IMR-90 (cell line): ENCODE data around the gene DIPK1B. TPM values are rescaled to one million over a fixed set of nuclear protein-coding genes. Genes with fewer than 3 reads are reported as not detected.

Experiments used
- ATAC-seq: fragments of 200-7000 bp; cut with Tn5 transposase; 2 replicates; pipeline ENCODE4 v1.9.1; 2020; ENCODE audit warnings: low read depth, mild to moderate bottlenecking, moderate library complexity
- BruUV-seq: library from RNA; stranded (reverse); fragments of 400-500 nt; replicated peaks from 2 replicates; lab custom pipeline; 2021; lab: Mats Ljungman, UMichigan
- CTCF ChIA-PET: fragments of 300-600 bp; formaldehyde crosslinking; extraction: SDS; loops from one replicate; lab custom pipeline; 2021; ENCODE audit warnings: antibody characterized with exemption; lab: Yijun Ruan, JAX
- POLR2A ChIA-PET: fragments of 300-600 bp; sonication (Branson Sonifier 250); formaldehyde crosslinking; loops from one replicate; lab custom pipeline; 2022; ENCODE audit warnings: antibody characterized with exemption; ENCODE audit not compliant: unreplicated experiment; lab: Charles Lee
- DNase-seq: peaks from one replicate; pipeline ENCODE4 v3.0.0; 2013
- H2AFZ ChIP-seq: replicated peaks from 2 replicates; pipeline ENCODE3; 2013; ENCODE audit warnings: low read length, mild to moderate bottlenecking; ENCODE audit not compliant: poor library complexity
- H2AK5ac ChIP-seq: 2 replicates; pipeline ENCODE4 v1.6.1; 2013; ENCODE audit warnings: low read depth, low read length, inconsistent platforms
- H2AK9ac ChIP-seq: replicated peaks from 2 replicates; pipeline ENCODE3; 2013; ENCODE audit warnings: mild to moderate bottlenecking, low read depth, low read length, moderate library complexity; ENCODE audit not compliant: poor library complexity
- H2BK120ac ChIP-seq: 2 replicates; pipeline ENCODE4 v1.6.1; 2013; ENCODE audit warnings: low read depth, low read length, inconsistent platforms
- H2BK15ac ChIP-seq: 3 replicates; pipeline ENCODE4 v1.6.1; 2013; ENCODE audit warnings: low read depth, low read length, inconsistent platforms
- H2BK20ac ChIP-seq: 2 replicates; pipeline ENCODE4 v1.6.1; 2013; ENCODE audit warnings: low read depth, mild to moderate bottlenecking, inconsistent platforms, low read length, moderate library complexity
- H2BK5ac ChIP-seq: 2 replicates; pipeline ENCODE4 v1.6.1; 2013; ENCODE audit warnings: mild to moderate bottlenecking, low read depth, low read length, inconsistent platforms; ENCODE audit not compliant: poor library complexity, severe bottlenecking
- H3K14ac ChIP-seq: replicated peaks from 2 replicates; pipeline ENCODE4 v1.6.1; 2013; ENCODE audit warnings: low read depth, low read length, inconsistent platforms
- H3K18ac ChIP-seq: 2 replicates; pipeline ENCODE4 v1.6.1; 2013; ENCODE audit warnings: low read depth, low read length, control low read depth
- H3K23ac ChIP-seq: 2 replicates; pipeline ENCODE4 v1.6.1; 2013; ENCODE audit warnings: low read depth, low read length, inconsistent platforms
- H3K27ac ChIP-seq: 2 replicates; pipeline ENCODE4 v1.5.1; 2013; ENCODE audit warnings: mild to moderate bottlenecking, control low read depth, low read length; ENCODE audit not compliant: insufficient read depth
- H3K27me3 ChIP-seq: 2 replicates; pipeline ENCODE4 v1.6.1; 2013; ENCODE audit warnings: low read length; ENCODE audit not compliant: control insufficient read depth, insufficient read depth
- H3K36me3 ChIP-seq: 2 replicates; pipeline ENCODE4 v1.6.1; 2013; ENCODE audit warnings: low read length, mixed read lengths; ENCODE audit not compliant: control insufficient read depth, insufficient read depth
- H3K4ac ChIP-seq: 2 replicates; pipeline ENCODE4 v1.6.1; 2013; ENCODE audit warnings: low read depth, low read length, inconsistent platforms
- H3K4me1 ChIP-seq: 2 replicates; pipeline ENCODE4 v1.6.1; 2013; ENCODE audit warnings: low read length, mixed read lengths; ENCODE audit not compliant: control insufficient read depth, insufficient read depth
- H3K4me2 ChIP-seq: 2 replicates; pipeline ENCODE4 v1.6.1; 2013; ENCODE audit warnings: low read depth, mild to moderate bottlenecking, control low read depth, low read length, moderate library complexity
- H3K4me3 ChIP-seq: 2 replicates; pipeline ENCODE4 v1.5.1; 2013; ENCODE audit warnings: low read depth, mild to moderate bottlenecking, control low read depth, low read length, moderate library complexity; ENCODE audit not compliant: insufficient read depth
- H3K56ac ChIP-seq: 2 replicates; pipeline ENCODE4 v1.6.1; 2013; ENCODE audit warnings: low read length, inconsistent platforms; ENCODE audit not compliant: insufficient read depth; ENCODE audit errors: extremely low read depth
- H3K79me1 ChIP-seq, 2 experiments: 2 replicates each; pipeline ENCODE4 v1.6.1; 2013; ENCODE audit warnings: low read length in 2 of 2, inconsistent platforms in 1 of 2, low read depth in 1 of 2
- H3K9ac ChIP-seq: 2 replicates; pipeline ENCODE4 v1.6.1; 2013; ENCODE audit warnings: low read depth, low read length, control low read depth
- H3K9me1 ChIP-seq: 2 replicates; pipeline ENCODE4 v1.6.1; 2013; ENCODE audit warnings: low read length, inconsistent platforms; ENCODE audit not compliant: insufficient read depth
- H3K9me3 ChIP-seq: 2 replicates; pipeline ENCODE4 v1.6.1; 2013; ENCODE audit warnings: low read length; ENCODE audit not compliant: control insufficient read depth, insufficient read depth
- H4K20me1 ChIP-seq: 2 replicates; pipeline ENCODE4 v1.6.1; 2013; ENCODE audit warnings: low read length, inconsistent platforms; ENCODE audit not compliant: insufficient read depth
- H4K5ac ChIP-seq: 2 replicates; pipeline ENCODE4 v1.6.1; 2013; ENCODE audit warnings: mild to moderate bottlenecking, low read depth, low read length, control low read depth
- H4K8ac ChIP-seq, 2 experiments: 2 replicates each; pipeline ENCODE4 v1.6.1; 2013; ENCODE audit warnings: low read depth in 2 of 2, low read length in 2 of 2, control low read depth in 1 of 2, inconsistent platforms in 1 of 2
- H4K91ac ChIP-seq: 2 replicates; pipeline ENCODE4 v1.6.1; 2013; ENCODE audit warnings: low read depth, low read length, inconsistent platforms; ENCODE audit not compliant: insufficient read depth
- BHLHE40 ChIP-seq: fragments of 150-350 bp; IDR thresholded peaks from 2 replicates; pipeline ENCODE4 v1.6.1; 2016; ENCODE audit warnings: mild to moderate bottlenecking, low read depth, low read length
- CEBPB ChIP-seq: IDR thresholded peaks from 2 replicates; pipeline ENCODE4 v1.6.1; 2012; ENCODE audit warnings: low read depth, low read length, improper control_type of control experiment
- CHD1 ChIP-seq: IDR thresholded peaks from 2 replicates; pipeline ENCODE4 v1.6.1; 2012; ENCODE audit warnings: low read depth, low read length, improper control_type of control experiment
- CTCF ChIP-seq: conservative IDR thresholded peaks from 2 replicates; pipeline ENCODE4 v1.5.1; 2012; ENCODE audit warnings: mild to moderate bottlenecking, low read depth, low read length, improper control_type of control experiment
- ELK1 ChIP-seq: fragments of 150-350 bp; IDR thresholded peaks from 2 replicates; pipeline ENCODE4 v1.6.1; 2016; ENCODE audit warnings: low read depth, mild to moderate bottlenecking, low read length, moderate library complexity, borderline replicate concordance
- MAFK ChIP-seq: IDR thresholded peaks from 2 replicates; pipeline ENCODE4 v1.6.1; 2012; ENCODE audit warnings: low read depth, low read length, improper control_type of control experiment
- MAZ ChIP-seq: IDR thresholded peaks from 2 replicates; pipeline ENCODE4 v1.6.1; 2012; ENCODE audit warnings: low read depth, mild to moderate bottlenecking, low read length, improper control_type of control experiment, moderate library complexity, borderline replicate concordance
- MXI1 ChIP-seq: IDR thresholded peaks from 2 replicates; pipeline ENCODE4 v1.6.1; 2012; ENCODE audit warnings: low read depth, mild to moderate bottlenecking, low read length, moderate library complexity, borderline replicate concordance
- NFE2L2 ChIP-seq: fragments of 150-350 bp; IDR thresholded peaks from 2 replicates; pipeline ENCODE4 v1.6.1; 2016; ENCODE audit warnings: low read depth, mild to moderate bottlenecking, low read length
- POLR2A ChIP-seq: IDR thresholded peaks from 2 replicates; pipeline ENCODE4 v1.6.1; 2012; ENCODE audit warnings: mild to moderate bottlenecking, low read depth, low read length
- RAD21 ChIP-seq: IDR thresholded peaks from 2 replicates; pipeline ENCODE4 v1.6.1; 2012; ENCODE audit warnings: low read length, improper control_type of control experiment
- RCOR1 ChIP-seq: IDR thresholded peaks from 2 replicates; pipeline ENCODE4 v1.6.1; 2012; ENCODE audit warnings: mild to moderate bottlenecking, low read length, improper control_type of control experiment; ENCODE audit not compliant: insufficient replicate concordance
- RFX5 ChIP-seq: IDR thresholded peaks from 2 replicates; pipeline ENCODE4 v1.8.0; 2012; ENCODE audit warnings: low read depth, mild to moderate bottlenecking, low read length, moderate library complexity
- SMC3 ChIP-seq: fragments of 150-350 bp; IDR thresholded peaks from 2 replicates; pipeline ENCODE4 v1.6.1; 2016; ENCODE audit warnings: low read depth, mild to moderate bottlenecking, antibody characterized with exemption, low read length, moderate library complexity
- WGBS, 2 experiments: methylation state at CpG; one replicate each; pipeline versions ENCODE4 v1.1.5 to v1.1.7; 2013; ENCODE audit warnings: missing lambda C conversion rate in 2 of 2; ENCODE audit not compliant: insufficient read length in 1 of 2; ENCODE audit errors: extremely low coverage in 2 of 2; 5-methylcytosine and 5-hydroxymethylcytosine counted together
- dilution Hi-C: fragments of 300-500 bp; cut with HindIII; formaldehyde crosslinking; loops from one replicate; pipeline ENCODE4 v1.14.3; 2018; ENCODE audit warnings: low sequenced_read_pairs; ENCODE audit not compliant: unreplicated experiment
- in situ Hi-C: fragments of 300-500 bp; cut with MboI; formaldehyde crosslinking; loops from 3 replicates; pipeline ENCODE4 v1.14.3; 2019; ENCODE audit warnings: low sequenced_read_pairs, inconsistent platforms, mixed read lengths
- intact Hi-C: fragments of 100-400 bp; cut with micrococcal nuclease; formaldehyde crosslinking; loops from 2 replicates; pipeline ENCODE4 v1.10.0; 2022
- polyA plus RNA-seq, 3 experiments: library from polyadenylated mRNA; depleted of rRNA; stranded (reverse); fragments of >200 nt; gene quantifications; 2 replicates each; pipeline ENCODE4 v1.2.3, GENCODE V29; 2012; ENCODE audit warnings: low replicate concordance in 1 of 3
- total RNA-seq: library from RNA; depleted of rRNA; stranded (reverse); fragments of >200 nt; gene quantifications from 2 replicates; pipeline ENCODE4 v1.2.3, GENCODE V29; 2012
- TF ChIP-seq, protein P1 (sequence below): fragments of 150-350 bp; IDR thresholded peaks from 2 replicates; pipeline ENCODE4 v1.6.1; 2017; ENCODE audit warnings: mild to moderate bottlenecking, antibody characterized with exemption, low read length, low read depth

DIPK1B gene
- total and polyA plus RNA-seq, 2 of the 4 experiments (the other 2 are of a cell fraction) = 3.4 to 7.1 TPM

GRCh38 chr9:136765041-136765440, 52.7 kb downstream of the DIPK1B start:
- dilution Hi-C loops (no loop called here), in situ Hi-C loops (no loop called here), intact Hi-C loops (no loop called here)
- H4K91ac ChIP-seq = no peak overlapping the region
- H3K27me3 ChIP-seq = peaks cover 7% of the 10 kb centered on the region
- ChIA-PET POLR2A (no interaction called here), CTCF (no interaction called here)
- ATAC-seq (no peak), DNase-seq (no peak)
- no peak overlapping the region for H2BK20ac ChIP-seq
- no peak overlapping the region for H3K23ac ChIP-seq
- no peak overlapping the region for H4K5ac ChIP-seq
- H3K9me1 ChIP-seq = no peaks in the 10 kb centered on the region
- H3K36me3 ChIP-seq = no peaks in the 10 kb centered on the region
- H3K14ac ChIP-seq = no peak overlapping the region
- no peak overlapping the region for H3K4me3 ChIP-seq
- H2BK15ac ChIP-seq = no peak overlapping the region
- H3K79me1 ChIP-seq = no peaks in the 10 kb centered on the region
- no peak overlapping the region for H4K8ac ChIP-seq
- H2AK9ac ChIP-seq = no peak overlapping the region
- no peak overlapping the region for H2AK5ac ChIP-seq
- no peaks in the 10 kb centered on the region for H3K9me3 ChIP-seq
- WGBS, 2 experiments = 98% methylated on average over 8 of the region's 14 CpGs; no CpG with 5 or more reads in 1 of the 2 experiments
- H3K4ac ChIP-seq = no peak overlapping the region
- no peak overlapping the region for H3K18ac ChIP-seq
- H2BK5ac ChIP-seq = no peak overlapping the region
- H2BK120ac ChIP-seq = no peak overlapping the region
- H3K9ac ChIP-seq = no peak overlapping the region
- no peak for TF ChIP-seq CHD1
- no peak for TF ChIP-seq MXI1
- no peak for TF ChIP-seq RCOR1
- no peak for TF ChIP-seq POLR2A
- TF ChIP-seq ELK1 = no peak
- TF ChIP-seq MAFK = no peak
- no peak for TF ChIP-seq SMC3
- TF ChIP-seq CEBPB = no peak
- no peak for TF ChIP-seq RFX5
- TF ChIP-seq, protein P1, sequence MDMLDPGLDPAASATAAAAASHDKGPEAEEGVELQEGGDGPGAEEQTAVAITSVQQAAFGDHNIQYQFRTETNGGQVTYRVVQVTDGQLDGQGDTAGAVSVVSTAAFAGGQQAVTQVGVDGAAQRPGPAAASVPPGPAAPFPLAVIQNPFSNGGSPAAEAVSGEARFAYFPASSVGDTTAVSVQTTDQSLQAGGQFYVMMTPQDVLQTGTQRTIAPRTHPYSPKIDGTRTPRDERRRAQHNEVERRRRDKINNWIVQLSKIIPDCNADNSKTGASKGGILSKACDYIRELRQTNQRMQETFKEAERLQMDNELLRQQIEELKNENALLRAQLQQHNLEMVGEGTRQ = no peak
- no peak for TF ChIP-seq CTCF
- no peak for TF ChIP-seq MAZ
- no peak for TF ChIP-seq RAD21
- TF ChIP-seq BHLHE40 = no peak
- TF ChIP-seq NFE2L2 = no peak
- no peak overlapping the region for H3K56ac ChIP-seq
- H3K4me1 ChIP-seq = no peaks in the 10 kb centered on the region
- BruUV-seq = no TSS peak
- no peak overlapping the region for H3K4me2 ChIP-seq
- no peak overlapping the region for H2AFZ ChIP-seq
- H4K20me1 ChIP-seq = no peaks in the 10 kb centered on the region
- no peak overlapping the region for H3K27ac ChIP-seq
